ENCODE results near the gene INSR. TPM values are rescaled to one million over a fixed set of nuclear protein-coding genes. Genes with fewer than 3 reads are reported as not detected.

INSR gene
- total and polyA plus RNA-seq, 5 donors: 17.3 to 58.6 (median 53.0) TPM

- Histone ChIP-seq H3K27me3 (ENCODE audit: control insufficient read depth, insufficient read depth) (no peaks in the 10 kb centered on the region), H3K9me3 (ENCODE audit: control insufficient read depth, low read length) (no peaks in the 10 kb centered on the region), H3K4me1 (ENCODE audit: control insufficient read depth, insufficient read depth, low read length) (no peaks in the 10 kb centered on the region), H3K4me3 (ENCODE audit: low read length) (no peak overlapping the region), H3K27ac (ENCODE audit: low read length) (no peak overlapping the region)
- no peak for DNase-seq
- 91% methylated on average over 9 of the region's 9 CpGs for WGBS
- no peak for ATAC-seq
- intact Hi-C loops (cut with DNase I): no loop called here
These were observed 230.3 kb downstream of the INSR start for GRCh38 chr19:7063764-7064418.

GRCh38 chr19:7063339-7063738, 230.9 kb downstream of the INSR start:
- no peak for ATAC-seq
- 84% methylated on average over 4 of the region's 4 CpGs for WGBS
- intact Hi-C loops (cut with DNase I): no loop called here

More at GRCh38 chr19:7063339-7063738, 230.9 kb downstream of the INSR start:
- no peak for DNase-seq
- Histone ChIP-seq H3K4me1 (ENCODE audit: control insufficient read depth, insufficient read depth, low read length) (no peaks in the 10 kb centered on the region), H3K27ac (ENCODE audit: low read length) (no peak overlapping the region), H3K27me3 (ENCODE audit: control insufficient read depth, insufficient read depth) (no peaks in the 10 kb centered on the region), H3K4me3 (ENCODE audit: low read length) (no peak overlapping the region), H3K9me3 (ENCODE audit: control insufficient read depth, low read length) (no peaks in the 10 kb centered on the region)

Other genes starting within 250 kb of the INSR start
- not detected for gene MBD3L2, start 245.1 kb downstream of the INSR start, total RNA-seq
- gene MBD3L2, start 245.1 kb downstream of the INSR start, polyA plus RNA-seq: not detected
- gene MBD3L3, start 235.7 kb downstream of the INSR start, total RNA-seq: not detected
- gene MBD3L3, start 235.7 kb downstream of the INSR start, polyA plus RNA-seq: not detected
- gene ZNF557, start 224.7 kb downstream of the INSR start, total RNA-seq: 1 to 10 TPM; 4.8 to 5.8 (median 5.0) TPM
- 2.3 TPM for gene ZNF557, start 224.7 kb downstream of the INSR start, polyA plus RNA-seq
- 10 to 100 TPM in 3 of 4 donors, 1 to 10 TPM in 1; 9.4 to 13.3 (median 11.8) TPM for gene ARHGEF18, start 54.5 kb upstream of the INSR start, total RNA-seq
- gene ARHGEF18, start 54.5 kb upstream of the INSR start, polyA plus RNA-seq: 7.6 TPM
- gene PEX11G, start 194.6 kb upstream of the INSR start, total RNA-seq: 1 to 10 TPM; 1.5 to 2.5 (median 2.3) TPM
- 3.2 TPM for gene PEX11G, start 194.6 kb upstream of the INSR start, polyA plus RNA-seq
- gene ZNF358, start 221.7 kb upstream of the INSR start, total RNA-seq: 100 to 1,000 TPM; 101 to 120 (median 115) TPM
- gene ZNF358, start 221.7 kb upstream of the INSR start, polyA plus RNA-seq: 143 TPM
- 10 to 100 TPM; 19.5 to 24.4 (median 21.8) TPM for gene MCOLN1, start 228.2 kb upstream of the INSR start, total RNA-seq
- gene MCOLN1, start 228.2 kb upstream of the INSR start, polyA plus RNA-seq: 20.7 TPM
- gene PNPLA6, start 241.3 kb upstream of the INSR start, total RNA-seq: 10 to 100 TPM; 53.4 to 70.9 (median 65.4) TPM
- 33.5 TPM for gene PNPLA6, start 241.3 kb upstream of the INSR start, polyA plus RNA-seq